ENCODE results near the gene ABL1. TPM values are rescaled to one million over a fixed set of nuclear protein-coding genes. Genes with fewer than 3 reads are reported as not detected.
A peak's percentile ranks its signal among the peaks of the same experiment; 100 is the strongest.

ABL1 gene
- polyA plus RNA-seq, 1 experiment, result 30.4 TPM

DNA sequence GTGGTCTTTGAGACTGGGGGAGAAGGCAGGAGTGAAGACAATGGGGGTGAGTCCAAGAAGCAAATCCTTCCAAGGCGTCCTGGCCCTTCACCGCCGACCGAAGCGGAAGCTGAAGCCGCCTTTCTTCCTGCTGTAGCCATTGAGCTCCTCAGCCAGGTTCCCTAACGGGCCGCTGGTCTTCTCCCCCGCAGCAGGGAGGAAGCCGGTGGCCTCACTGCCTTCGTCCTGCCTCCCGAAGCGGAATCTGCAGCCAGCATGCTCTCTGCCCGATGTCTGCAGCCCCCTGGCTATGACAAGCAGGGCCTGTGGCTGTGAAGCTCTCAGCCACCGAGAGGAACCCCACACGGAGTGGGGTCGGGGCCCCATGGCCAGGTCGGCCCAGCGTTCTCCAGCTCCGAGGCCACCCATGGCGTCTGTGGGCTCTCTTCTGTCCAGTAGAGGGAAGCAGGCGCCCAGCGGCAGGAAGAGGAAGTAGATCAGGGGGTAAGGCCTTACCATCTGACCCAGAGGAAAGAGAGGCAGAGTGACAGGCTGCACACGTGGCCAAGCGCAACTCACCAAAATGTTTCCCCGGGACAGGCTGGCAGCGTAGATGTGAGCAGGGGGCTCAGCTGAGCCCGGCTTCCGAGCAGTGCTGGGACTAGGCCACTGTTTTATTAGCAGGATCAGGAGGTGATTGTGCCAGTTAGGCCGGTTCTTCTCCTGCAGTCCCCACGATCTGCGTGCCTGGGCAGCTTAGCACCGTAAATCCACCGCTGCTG lies 58.5 kb downstream of the ABL1 start:
- TF ChIP-seq CTCF (IDR thresholded peaks at IDR 0.05; ENCODE audit: insufficient read depth, low read depth, low read length), result peak; percentile 40
- ChIA-PET POLR2A (no interaction called here), CTCF (interaction anchor here (0.9 to 1.6 kb wide), 5 partner anchors 52 to 164 kb away, joined by 4 to 7 read pairs (median 4); no protein-coding TSS in a partner anchor)
- H3K27me3 ChIP-seq (ENCODE audit: control insufficient read depth, insufficient read depth, low read length), result no peaks in the 10 kb centered on the region
- no peak for DNase-seq (ENCODE audit: low read depth)
- no peak overlapping the region for H3K4me3 ChIP-seq (ENCODE audit: low read depth, low read length)
- H3K36me3 ChIP-seq (ENCODE audit: control insufficient read depth, insufficient read depth, low read length), result peaks cover 13% of the 10 kb centered on the region

DNA sequence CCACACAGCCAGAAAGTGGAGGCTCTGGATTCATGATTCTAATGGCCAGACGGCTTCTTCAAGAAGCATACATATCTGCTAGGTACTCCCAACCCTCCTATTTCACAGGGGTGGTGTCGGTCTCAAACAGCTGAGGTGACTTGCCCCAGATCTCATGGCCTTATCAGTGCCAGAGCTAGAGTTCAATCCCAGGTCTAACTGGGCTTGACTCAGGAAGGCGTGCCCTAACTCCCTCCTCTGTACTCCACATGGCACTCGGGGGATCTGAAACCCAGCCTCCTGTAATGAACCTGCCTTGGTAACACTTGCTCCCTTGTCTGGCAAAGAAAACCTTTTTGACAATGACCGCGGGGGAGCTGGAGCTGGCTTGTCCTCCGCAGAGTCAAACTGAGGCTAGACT lies 59.5 kb downstream of the ABL1 start:
- POLR2A ChIA-PET, result no interaction called here
- Histone ChIP-seq H3K27me3 (ENCODE audit: control insufficient read depth, insufficient read depth, low read length) (no peaks in the 10 kb centered on the region), H3K4me3 (ENCODE audit: low read depth, low read length) (no peak overlapping the region), H3K36me3 (ENCODE audit: control insufficient read depth, insufficient read depth, low read length) (peaks cover 10% of the 10 kb centered on the region)
- DNase-seq (ENCODE audit: low read depth), result no peak
- no peak for TF ChIP-seq CTCF (IDR thresholded peaks at IDR 0.05; ENCODE audit: insufficient read depth, low read depth, low read length)
- CTCF ChIA-PET, result interaction anchor here (1.2 to 1.6 kb wide), 4 partner anchors 24 to 163 kb away, joined by 4 to 7 read pairs (median 6); no protein-coding TSS in a partner anchor

DNA sequence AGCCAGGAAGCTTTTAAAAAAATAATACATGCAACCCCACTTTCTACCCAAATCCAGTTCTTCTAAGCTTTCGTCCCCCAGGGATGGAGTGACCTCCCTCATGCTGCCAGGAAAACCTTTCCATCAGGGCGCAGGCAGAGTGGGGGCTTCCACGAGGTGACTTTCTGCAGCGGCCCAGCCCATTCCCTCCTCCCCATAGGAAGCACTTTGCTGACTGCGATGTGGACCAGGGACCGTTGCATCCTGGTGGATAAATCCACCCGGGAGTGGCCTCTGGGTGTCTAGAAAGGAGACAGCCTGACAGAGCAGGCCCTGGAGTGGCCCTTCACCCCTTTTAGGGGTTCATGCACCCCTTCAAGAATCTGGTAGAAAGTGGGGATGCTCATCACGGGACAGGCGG lies 60.0 kb downstream of the ABL1 start:
- no peak for DNase-seq (ENCODE audit: low read depth)
- H3K36me3 ChIP-seq (ENCODE audit: control insufficient read depth, insufficient read depth, low read length), result peaks cover 10% of the 10 kb centered on the region
- ChIA-PET CTCF (interaction anchor here (1.0 to 1.5 kb wide), 2 partner anchors 25 to 152 kb away, joined by 3 to 4 read pairs; no protein-coding TSS in a partner anchor), POLR2A (no interaction called here)
- TF ChIP-seq CTCF (IDR thresholded peaks at IDR 0.05; ENCODE audit: insufficient read depth, low read depth, low read length), result no peak
- no peak overlapping the region for H3K4me3 ChIP-seq (ENCODE audit: low read depth, low read length)
- H3K27me3 ChIP-seq (ENCODE audit: control insufficient read depth, insufficient read depth, low read length), result no peaks in the 10 kb centered on the region; the same call in 1 of the 2 replicates

- ChIA-PET CTCF (interaction anchor here (0.8 to 1.5 kb wide), 3 partner anchors 17 to 151 kb away, joined by 3 to 4 read pairs (median 3); no protein-coding TSS in a partner anchor), POLR2A (no interaction called here)
- no peak for TF ChIP-seq CTCF (IDR thresholded peaks at IDR 0.05; ENCODE audit: insufficient read depth, low read depth, low read length)
- no peak overlapping the region for H3K4me3 ChIP-seq (ENCODE audit: low read depth, low read length)
- peaks cover 2% of the 10 kb centered on the region; the same call in 1 of the 2 replicates for H3K27me3 ChIP-seq (ENCODE audit: control insufficient read depth, insufficient read depth, low read length)
- H3K36me3 ChIP-seq (ENCODE audit: control insufficient read depth, insufficient read depth, low read length), result peaks cover 8% of the 10 kb centered on the region
- no peak for DNase-seq (ENCODE audit: low read depth)
Measured at GRCh38 chr9:130895481-130896232, 60.6 kb downstream of the ABL1 start.

Data from BJ (cell line).